ENCODE data around the gene BICRA. TPM values are rescaled to one million over a fixed set of nuclear protein-coding genes. Genes with fewer than 3 reads are reported as not detected.

BICRA gene
- polyA plus RNA-seq, 1 donor (not counting 4 experiments of a cell fraction or from before 2014, with no cell fraction given) = 0.42 TPM

DNA sequence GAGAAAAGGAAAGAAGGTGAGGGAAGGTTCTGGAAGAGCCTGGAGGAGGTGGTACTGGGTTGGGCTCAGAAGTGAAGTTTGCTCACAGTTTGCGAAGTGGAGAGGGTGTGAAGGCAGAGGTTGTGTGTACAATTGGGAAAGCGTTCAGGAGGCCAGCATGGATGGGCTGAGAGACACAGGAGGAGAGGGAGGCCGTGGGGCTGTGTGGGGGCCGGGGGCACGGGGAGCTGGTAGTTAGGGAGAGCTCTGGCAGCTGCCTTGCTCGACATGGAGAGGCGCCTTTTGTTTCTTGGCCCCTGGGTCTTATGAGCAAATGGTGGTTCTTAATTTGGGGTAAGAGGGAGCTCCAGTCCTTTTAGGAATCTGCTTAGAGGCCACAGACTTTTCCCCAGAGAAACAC lies 16.7 kb downstream of the BICRA start:
- H3K4me1 ChIP-seq (ENCODE audit: control insufficient read depth, extremely low read depth, insufficient read depth, low read length) = peaks cover 15% of the 10 kb centered on the region
- H3K4me2 ChIP-seq (ENCODE audit: control insufficient read depth, extremely low read depth, insufficient read depth, low read depth, low read length) = no peak overlapping the region
- H3K4me3 ChIP-seq (ENCODE audit: control insufficient read depth in 2 of 3, extremely low read depth in 1 of 3, insufficient read depth in 2 of 3, low read depth in 1 of 3, low read length in 3 of 3) = no peak overlapping the region
- no peak overlapping the region for H2AFZ ChIP-seq (ENCODE audit: control insufficient read depth, low read length)
- DNase-seq (ENCODE audit: low read depth, low spot score) (no peak), FAIRE-seq (no peak)
- peaks cover 4% of the 10 kb centered on the region for H3K9me1 ChIP-seq (ENCODE audit: control insufficient read depth, extremely low read depth, insufficient read depth, low read length)
- dilution Hi-C loops (cut with MboI; ENCODE audit: extremely low pct_ligation_motif_present, low sequenced_read_pairs) = no loop called here
- peaks cover 1 to 6% of the 10 kb centered on the region in 2 experiments for H3K36me3 ChIP-seq (ENCODE audit: control insufficient read depth in 2 of 2, extremely low read depth in 1 of 2, insufficient read depth in 2 of 2, low read length in 2 of 2)
- no peaks in the 10 kb centered on the region for H3K9me3 ChIP-seq (ENCODE audit: control insufficient read depth, low read depth, low read length)
- no peak overlapping the region for H3K9ac ChIP-seq (ENCODE audit: control insufficient read depth, extremely low read depth, insufficient read depth, low read length)
- no peaks in the 10 kb centered on the region for H3K27me3 ChIP-seq (ENCODE audit: control insufficient read depth, extremely low read depth, insufficient read depth, low read length)
- TF ChIP-seq, protein P1, sequence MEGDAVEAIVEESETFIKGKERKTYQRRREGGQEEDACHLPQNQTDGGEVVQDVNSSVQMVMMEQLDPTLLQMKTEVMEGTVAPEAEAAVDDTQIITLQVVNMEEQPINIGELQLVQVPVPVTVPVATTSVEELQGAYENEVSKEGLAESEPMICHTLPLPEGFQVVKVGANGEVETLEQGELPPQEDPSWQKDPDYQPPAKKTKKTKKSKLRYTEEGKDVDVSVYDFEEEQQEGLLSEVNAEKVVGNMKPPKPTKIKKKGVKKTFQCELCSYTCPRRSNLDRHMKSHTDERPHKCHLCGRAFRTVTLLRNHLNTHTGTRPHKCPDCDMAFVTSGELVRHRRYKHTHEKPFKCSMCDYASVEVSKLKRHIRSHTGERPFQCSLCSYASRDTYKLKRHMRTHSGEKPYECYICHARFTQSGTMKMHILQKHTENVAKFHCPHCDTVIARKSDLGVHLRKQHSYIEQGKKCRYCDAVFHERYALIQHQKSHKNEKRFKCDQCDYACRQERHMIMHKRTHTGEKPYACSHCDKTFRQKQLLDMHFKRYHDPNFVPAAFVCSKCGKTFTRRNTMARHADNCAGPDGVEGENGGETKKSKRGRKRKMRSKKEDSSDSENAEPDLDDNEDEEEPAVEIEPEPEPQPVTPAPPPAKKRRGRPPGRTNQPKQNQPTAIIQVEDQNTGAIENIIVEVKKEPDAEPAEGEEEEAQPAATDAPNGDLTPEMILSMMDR (optimal IDR thresholded peaks at IDR 0.05 in 1 of 3, IDR thresholded peaks at IDR 0.05 in 1 of 3, conservative IDR thresholded peaks at IDR 0.05 in 1 of 3; ENCODE audit: extremely low read depth in 1 of 3, insufficient read depth in 2 of 3, low read length in 3 of 3) = no peak
- peaks cover 9% of the 10 kb centered on the region for H4K20me1 ChIP-seq (ENCODE audit: control insufficient read depth, extremely low read depth, insufficient read depth, low read length)
- peaks cover 54% of the 10 kb centered on the region for H3K79me2 ChIP-seq (ENCODE audit: control insufficient read depth, insufficient read depth, low read length)
- no peak overlapping the region for H3K27ac ChIP-seq (ENCODE audit: control insufficient read depth, insufficient read depth, low read length)

DNA sequence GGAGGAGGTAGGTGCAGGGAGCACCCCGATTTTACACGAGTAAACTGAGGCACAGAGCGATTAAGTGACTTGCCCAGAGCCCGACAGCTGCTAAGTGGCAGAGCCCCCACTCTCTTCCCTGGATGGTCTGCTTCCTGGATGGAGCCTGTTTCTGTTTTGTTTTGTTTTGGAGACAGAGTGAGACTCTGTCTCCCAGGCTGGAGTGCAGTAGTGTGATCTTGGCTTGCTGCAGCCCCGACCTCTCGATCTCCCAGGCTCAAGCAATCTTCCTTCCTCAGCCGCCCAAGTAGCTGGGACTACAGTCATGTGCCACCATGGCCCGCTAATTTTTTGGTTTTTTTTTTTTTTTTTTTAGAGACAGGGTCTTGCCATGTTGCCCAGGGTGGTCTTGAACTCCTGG lies 17.3 kb downstream of the BICRA start:
- Histone ChIP-seq H3K36me3 (ENCODE audit: control insufficient read depth in 2 of 2, extremely low read depth in 1 of 2, insufficient read depth in 2 of 2, low read length in 2 of 2) (peaks cover 1 to 4% of the 10 kb centered on the region in 2 experiments), H3K79me2 (ENCODE audit: control insufficient read depth, insufficient read depth, low read length) (peaks cover 53% of the 10 kb centered on the region), H3K9ac (ENCODE audit: control insufficient read depth, extremely low read depth, insufficient read depth, low read length) (no peak overlapping the region), H3K27ac (ENCODE audit: control insufficient read depth, insufficient read depth, low read length) (no peak overlapping the region), H3K9me3 (ENCODE audit: control insufficient read depth, low read depth, low read length) (no peaks in the 10 kb centered on the region), H4K20me1 (ENCODE audit: control insufficient read depth, extremely low read depth, insufficient read depth, low read length) (peaks cover 4% of the 10 kb centered on the region), H2AFZ (ENCODE audit: control insufficient read depth, low read length) (no peak overlapping the region), H3K9me1 (ENCODE audit: control insufficient read depth, extremely low read depth, insufficient read depth, low read length) (peaks cover 4% of the 10 kb centered on the region), H3K4me1 (ENCODE audit: control insufficient read depth, extremely low read depth, insufficient read depth, low read length) (peaks cover 17% of the 10 kb centered on the region), H3K4me3 (ENCODE audit: control insufficient read depth in 2 of 3, extremely low read depth in 1 of 3, insufficient read depth in 2 of 3, low read depth in 1 of 3, low read length in 3 of 3) (no peak overlapping the region), H3K4me2 (ENCODE audit: control insufficient read depth, extremely low read depth, insufficient read depth, low read depth, low read length) (no peak overlapping the region), H3K27me3 (ENCODE audit: control insufficient read depth, extremely low read depth, insufficient read depth, low read length) (no peaks in the 10 kb centered on the region)
- TF ChIP-seq, protein P1 (optimal IDR thresholded peaks at IDR 0.05 in 1 of 3, IDR thresholded peaks at IDR 0.05 in 1 of 3, conservative IDR thresholded peaks at IDR 0.05 in 1 of 3; ENCODE audit: extremely low read depth in 1 of 3, insufficient read depth in 2 of 3, low read length in 3 of 3) = no peak
- no peak for TF ChIP-seq EZH2 (IDR thresholded peaks at IDR 0.05; ENCODE audit: low read length)
- FAIRE-seq (no peak), DNase-seq (ENCODE audit: low read depth, low spot score) (no peak)
- dilution Hi-C loops (cut with MboI; ENCODE audit: extremely low pct_ligation_motif_present, low sequenced_read_pairs) = no loop called here

Data from keratinocyte (primary cell).